HG02870 (cell line): ENCODE measurements around the gene MORN5.

ENCODE experiments used
- ATAC-seq: cut with Tn5 transposase; IDR thresholded peaks from one replicate; pipeline ENCODE4 v1.9.1; 2021; ENCODE audit warnings: mild to moderate bottlenecking, moderate library complexity; ENCODE audit not compliant: unreplicated experiment

MORN5 gene

GRCh38 chr9:122141671-122142070 lies 18.0 kb upstream of the MORN5 start:
- ATAC-seq: no peak

- ATAC-seq: no peak
Observed at GRCh38 chr9:122143296-122143695, 16.4 kb upstream of the MORN5 start.

GRCh38 chr9:122143876-122144405 lies 15.8 kb upstream of the MORN5 start:
- ATAC-seq: no peak

GRCh38 chr9:122144836-122145591 lies 14.7 kb upstream of the MORN5 start:
- no peak for ATAC-seq

- ATAC-seq: no peak
Observed at GRCh38 chr9:122145592-122145863, 14.2 kb upstream of the MORN5 start.

GRCh38 chr9:122151267-122151828 lies 8.4 kb upstream of the MORN5 start:
- ATAC-seq: no peak

GRCh38 chr9:122155796-122156195 lies 3.9 kb upstream of the MORN5 start:
- ATAC-seq: no peak

- ATAC-seq: peak; percentile 47
Observed at GRCh38 chr9:122158202-122158601, 1.5 kb upstream of the MORN5 start.

GRCh38 chr9:122159925-122160246 lies 178 bp downstream of the MORN5 start:
- ATAC-seq: no peak

- ATAC-seq: no peak
Observed at GRCh38 chr9:122162415-122162814, 2.7 kb downstream of the MORN5 start.

GRCh38 chr9:122164286-122164685 lies 4.6 kb downstream of the MORN5 start:
- ATAC-seq: no peak

GRCh38 chr9:122168356-122168755 lies 8.6 kb downstream of the MORN5 start:
- ATAC-seq: no peak

- ATAC-seq: no peak
Observed at GRCh38 chr9:122172131-122172530, 12.4 kb downstream of the MORN5 start.

- no peak for ATAC-seq
Observed at GRCh38 chr9:122173670-122174069, 14.0 kb downstream of the MORN5 start.

- no peak for ATAC-seq
Observed at GRCh38 chr9:122176916-122177315, 17.2 kb downstream of the MORN5 start.

GRCh38 chr9:122179054-122179689 lies 19.5 kb downstream of the MORN5 start:
- no peak for ATAC-seq

- ATAC-seq: no peak
Observed at GRCh38 chr9:122179690-122180074, 20.0 kb downstream of the MORN5 start.

GRCh38 chr9:122180633-122181032 lies 20.9 kb downstream of the MORN5 start:
- no peak for ATAC-seq

GRCh38 chr9:122183501-122183900 lies 23.8 kb downstream of the MORN5 start:
- ATAC-seq: no peak

- ATAC-seq: no peak
Observed at GRCh38 chr9:122184551-122184950, 24.8 kb downstream of the MORN5 start.

- no peak for ATAC-seq
Observed at GRCh38 chr9:122186301-122186700, 26.6 kb downstream of the MORN5 start.

GRCh38 chr9:122186777-122187470 lies 27.2 kb downstream of the MORN5 start:
- ATAC-seq: no peak
